Liver (tissue), 9 donors: Measurements from ENCODE around the gene UBE2L5. TPM values are rescaled to one million over a fixed set of nuclear protein-coding genes. Genes with fewer than 3 reads are reported as not detected.

Source experiments
- DNase-seq: peaks from one replicate; pipeline ENCODE4 v3.0.0-alpha.2; 2017; ENCODE audit warnings: low spot score
- H3K27ac ChIP-seq, 2 donors: one replicate each; pipeline ENCODE4 v1.7.0; 2013; ENCODE audit warnings: inconsistent platforms in 2 of 2, low read length in 2 of 2, control low read depth in 1 of 2, low read depth in 1 of 2, mild to moderate bottlenecking in 1 of 2
- H3K27me3 ChIP-seq, 4 donors: one replicate each; pipeline versions ENCODE4 v1.6.1 to v1.7.0; 2013; ENCODE audit warnings: low read length in 3 of 4, inconsistent platforms in 1 of 4, mild to moderate bottlenecking in 1 of 4, moderate library complexity in 1 of 4; ENCODE audit not compliant: control insufficient read depth in 4 of 4, insufficient read depth in 4 of 4
- H3K36me3 ChIP-seq, 4 donors: one replicate each; pipeline versions ENCODE4 v1.6.1 to v1.7.0; 2013; ENCODE audit warnings: low read length in 3 of 4, mild to moderate bottlenecking in 3 of 4, low read depth in 1 of 4, moderate library complexity in 1 of 4; ENCODE audit not compliant: control insufficient read depth in 4 of 4, insufficient read depth in 3 of 4
- H3K4me1 ChIP-seq, 4 donors: one replicate each; pipeline versions ENCODE4 v1.6.1 to v1.7.0; 2013; ENCODE audit warnings: low read length in 3 of 4, mild to moderate bottlenecking in 3 of 4, moderate library complexity in 1 of 4; ENCODE audit not compliant: control insufficient read depth in 4 of 4, insufficient read depth in 4 of 4
- H3K4me3 ChIP-seq, 3 donors: one replicate each; pipeline versions ENCODE4 v1.6.1 to v1.7.0; 2013; ENCODE audit warnings: low read length in 3 of 3, control low read depth in 1 of 3, low read depth in 1 of 3, mild to moderate bottlenecking in 1 of 3
- H3K9ac ChIP-seq, 2 donors: one replicate each; pipeline ENCODE4 v1.7.0; 2013; ENCODE audit warnings: low read length in 2 of 2, mild to moderate bottlenecking in 2 of 2, moderate library complexity in 2 of 2, control low read depth in 1 of 2, low read depth in 1 of 2
- H3K9me3 ChIP-seq, 4 donors: one replicate each; pipeline versions ENCODE4 v1.6.1 to v1.7.0; 2013; ENCODE audit warnings: low read length in 3 of 4; ENCODE audit not compliant: control insufficient read depth in 4 of 4
- EGR1 ChIP-seq, 2 donors: IDR thresholded peaks; 2 replicates each; pipeline ENCODE4 v1.6.1; 2016 to 2018; ENCODE audit warnings: antibody characterized with exemption in 2 of 2, low read depth in 2 of 2
- FOXA1 ChIP-seq: IDR thresholded peaks from 2 replicates; pipeline ENCODE4 v1.6.1; 2016; ENCODE audit warnings: antibody characterized with exemption
- FOXA2 ChIP-seq: IDR thresholded peaks from 2 replicates; pipeline ENCODE4 v1.6.1; 2016; ENCODE audit warnings: antibody characterized with exemption
- GABPA ChIP-seq, 2 donors: IDR thresholded peaks in 1 of 2; conservative IDR thresholded peaks in 1 of 2; 2 replicates each; pipeline ENCODE4 v1.6.1; 2016; ENCODE audit warnings: antibody characterized with exemption in 2 of 2, mild to moderate bottlenecking in 1 of 2, moderate library complexity in 1 of 2
- HNF4A ChIP-seq, 2 donors: conservative IDR thresholded peaks; 2 replicates each; pipeline ENCODE4 v1.6.1; 2016; ENCODE audit warnings: antibody characterized with exemption in 2 of 2, mild to moderate bottlenecking in 2 of 2
- HNF4G ChIP-seq: IDR thresholded peaks from 2 replicates; pipeline ENCODE4 v1.6.1; 2016; ENCODE audit warnings: antibody characterized with exemption
- JUND ChIP-seq, 2 donors: IDR thresholded peaks; 2 replicates each; pipeline ENCODE4 v1.6.1; 2016; ENCODE audit warnings: antibody characterized with exemption in 2 of 2
- MAX ChIP-seq: IDR thresholded peaks from 2 replicates; pipeline ENCODE4 v1.6.1; 2016; ENCODE audit warnings: antibody characterized with exemption
- NR2F2 ChIP-seq: IDR thresholded peaks from 2 replicates; pipeline ENCODE4 v1.6.1; 2016; ENCODE audit warnings: antibody characterized with exemption
- RAD21 ChIP-seq, 2 donors: IDR thresholded peaks; 2 replicates each; pipeline ENCODE4 v1.6.1; 2016; ENCODE audit warnings: antibody characterized with exemption in 2 of 2, mild to moderate bottlenecking in 2 of 2
- RXRA ChIP-seq, 2 donors: IDR thresholded peaks; 2 replicates each; pipeline ENCODE4 v1.6.1; 2017 to 2018; ENCODE audit warnings: antibody characterized with exemption in 2 of 2, mild to moderate bottlenecking in 1 of 2
- SP1 ChIP-seq: IDR thresholded peaks from 2 replicates; pipeline ENCODE4 v1.6.1; 2018; ENCODE audit warnings: antibody characterized with exemption, mild to moderate bottlenecking
- TAF1 ChIP-seq: conservative IDR thresholded peaks from 2 replicates; pipeline ENCODE4 v1.6.1; 2016; ENCODE audit warnings: antibody characterized with exemption, mild to moderate bottlenecking
- YY1 ChIP-seq: IDR thresholded peaks from 2 replicates; pipeline ENCODE4 v1.6.1; 2016; ENCODE audit warnings: antibody characterized with exemption, mild to moderate bottlenecking
- WGBS: extraction: QIAGEN DNeasy Blood & Tissue Kit; methylation state at CpG from one replicate; pipeline ENCODE4 v1.1.7; 2013; 5-methylcytosine and 5-hydroxymethylcytosine counted together
- polyA plus RNA-seq, 2 donors: library from polyadenylated mRNA; stranded (reverse) in 1 of 2; unstranded in 1 of 2; fragments of 200-250 nt in 1 of 2; fragments of >200 nt in 1 of 2; fragmentation: Nextera tagmentation in 1 of 2; extraction: Ambion mirVana in 1 of 2; gene quantifications; one replicate each; pipeline versions ENCODE4 v1.2.1 to v1.2.3, GENCODE V29; 2013 to 2015
- total RNA-seq, 2 donors: library from RNA; depleted of rRNA; stranded (reverse); fragments of >200 nt; gene quantifications; one replicate each; pipeline ENCODE4 v1.2.3, GENCODE V29; 2014
- TF ChIP-seq, protein P1 (sequence below): IDR thresholded peaks from 2 replicates; pipeline ENCODE4 v1.6.1; 2016; ENCODE audit warnings: antibody characterized with exemption
- TF ChIP-seq, protein P2 (sequence below): IDR thresholded peaks from 2 replicates; pipeline ENCODE4 v1.6.1; 2016; ENCODE audit warnings: antibody characterized with exemption, mild to moderate bottlenecking
- TF ChIP-seq, protein P3 (sequence below): fragments of 150-350 bp; IDR thresholded peaks from 2 replicates; pipeline ENCODE4 v1.5.1; 2017; ENCODE audit warnings: improper control_type of control experiment, low read depth, low read length; ENCODE audit not compliant: missing input control
- TF ChIP-seq, protein P4 (sequence below): IDR thresholded peaks from 2 replicates; pipeline ENCODE4 v1.6.1; 2016; ENCODE audit warnings: antibody characterized with exemption
- donor health status: healthy.
- donor health status: healthy.
- donor health status: healthy.
- donor health status: healthy.
- donor health status: healthy.

Gene UBE2L5
- total and polyA plus RNA-seq, 4 donors = 0.10 TPM; not detected in 3

- TF ChIP-seq, protein P1, sequence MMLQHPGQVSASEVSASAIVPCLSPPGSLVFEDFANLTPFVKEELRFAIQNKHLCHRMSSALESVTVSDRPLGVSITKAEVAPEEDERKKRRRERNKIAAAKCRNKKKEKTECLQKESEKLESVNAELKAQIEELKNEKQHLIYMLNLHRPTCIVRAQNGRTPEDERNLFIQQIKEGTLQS = no peak
- TF ChIP-seq NR2F2 (no peak), SP1 (no peak)
- TF ChIP-seq, protein P2, sequence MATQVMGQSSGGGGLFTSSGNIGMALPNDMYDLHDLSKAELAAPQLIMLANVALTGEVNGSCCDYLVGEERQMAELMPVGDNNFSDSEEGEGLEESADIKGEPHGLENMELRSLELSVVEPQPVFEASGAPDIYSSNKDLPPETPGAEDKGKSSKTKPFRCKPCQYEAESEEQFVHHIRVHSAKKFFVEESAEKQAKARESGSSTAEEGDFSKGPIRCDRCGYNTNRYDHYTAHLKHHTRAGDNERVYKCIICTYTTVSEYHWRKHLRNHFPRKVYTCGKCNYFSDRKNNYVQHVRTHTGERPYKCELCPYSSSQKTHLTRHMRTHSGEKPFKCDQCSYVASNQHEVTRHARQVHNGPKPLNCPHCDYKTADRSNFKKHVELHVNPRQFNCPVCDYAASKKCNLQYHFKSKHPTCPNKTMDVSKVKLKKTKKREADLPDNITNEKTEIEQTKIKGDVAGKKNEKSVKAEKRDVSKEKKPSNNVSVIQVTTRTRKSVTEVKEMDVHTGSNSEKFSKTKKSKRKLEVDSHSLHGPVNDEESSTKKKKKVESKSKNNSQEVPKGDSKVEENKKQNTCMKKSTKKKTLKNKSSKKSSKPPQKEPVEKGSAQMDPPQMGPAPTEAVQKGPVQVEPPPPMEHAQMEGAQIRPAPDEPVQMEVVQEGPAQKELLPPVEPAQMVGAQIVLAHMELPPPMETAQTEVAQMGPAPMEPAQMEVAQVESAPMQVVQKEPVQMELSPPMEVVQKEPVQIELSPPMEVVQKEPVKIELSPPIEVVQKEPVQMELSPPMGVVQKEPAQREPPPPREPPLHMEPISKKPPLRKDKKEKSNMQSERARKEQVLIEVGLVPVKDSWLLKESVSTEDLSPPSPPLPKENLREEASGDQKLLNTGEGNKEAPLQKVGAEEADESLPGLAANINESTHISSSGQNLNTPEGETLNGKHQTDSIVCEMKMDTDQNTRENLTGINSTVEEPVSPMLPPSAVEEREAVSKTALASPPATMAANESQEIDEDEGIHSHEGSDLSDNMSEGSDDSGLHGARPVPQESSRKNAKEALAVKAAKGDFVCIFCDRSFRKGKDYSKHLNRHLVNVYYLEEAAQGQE = no peak
- no peak overlapping the region for H3K4me3 ChIP-seq
- H3K4me1 ChIP-seq = peaks cover 3 to 17% (median 7%) of the 10 kb centered on the region in 4 donors
- H3K27me3 ChIP-seq = no peaks in the 10 kb centered on the region
- H3K27ac ChIP-seq = no peak overlapping the region
- 91% methylated on average over 13 of the region's 13 CpGs for WGBS
- H3K9me3 ChIP-seq = no peaks in the 10 kb centered on the region
- no peaks in the 10 kb centered on the region for H3K36me3 ChIP-seq
- H3K9ac ChIP-seq = no peak overlapping the region
- no peak for DNase-seq
Observed at GRCh38 chr13:30409886-30410704, 12.2 kb upstream of the UBE2L5 start.

DNA sequence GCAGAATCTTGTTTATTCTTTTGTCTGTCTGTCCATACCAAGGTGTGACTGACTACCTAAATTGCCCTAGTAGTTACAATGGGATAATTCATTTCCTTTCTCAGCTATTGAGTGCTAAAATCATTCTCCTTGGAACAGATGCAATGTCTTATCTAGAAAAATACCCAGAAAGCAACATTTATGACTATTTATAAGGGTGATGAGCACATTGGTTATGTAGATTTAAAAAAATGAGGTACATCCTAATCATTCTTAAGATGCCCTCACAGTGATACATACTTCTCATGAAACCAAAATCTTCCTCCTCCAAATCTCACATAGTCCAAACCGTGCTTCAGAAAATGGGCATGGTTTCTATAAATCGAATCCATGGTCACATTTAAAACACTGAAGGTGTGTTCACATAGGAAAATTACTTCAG, 11.6 kb upstream of the UBE2L5 start:
- Histone ChIP-seq H3K27ac (no peak overlapping the region), H3K4me1 (peaks cover 3 to 12% (median 5%) of the 10 kb centered on the region in 4 donors)
- 96% methylated on average over 2 of the region's 2 CpGs for WGBS

More for the DNA sequence above, 11.6 kb upstream of the UBE2L5 start:
- TF ChIP-seq JUND (IDR thresholded peaks at IDR 0.05) (no peak), FOXA1 (no peak), NR2F2 (no peak), HNF4A (conservative IDR thresholded peaks at IDR 0.05) (no peak), YY1 (no peak), EGR1 (IDR thresholded peaks at IDR 0.05; ENCODE audit: low read depth in 2 of 2) (no peak), FOXA2 (no peak), MAX (no peak), TAF1 (no peak), HNF4G (no peak), RAD21 (IDR thresholded peaks at IDR 0.05) (no peak), RXRA (IDR thresholded peaks at IDR 0.05) (no peak), GABPA (IDR thresholded peaks at IDR 0.05 in 1 of 2, conservative IDR thresholded peaks at IDR 0.05 in 1 of 2) (no peak), SP1 (no peak)
- TF ChIP-seq, protein P1 = no peak
- TF ChIP-seq, protein P3, sequence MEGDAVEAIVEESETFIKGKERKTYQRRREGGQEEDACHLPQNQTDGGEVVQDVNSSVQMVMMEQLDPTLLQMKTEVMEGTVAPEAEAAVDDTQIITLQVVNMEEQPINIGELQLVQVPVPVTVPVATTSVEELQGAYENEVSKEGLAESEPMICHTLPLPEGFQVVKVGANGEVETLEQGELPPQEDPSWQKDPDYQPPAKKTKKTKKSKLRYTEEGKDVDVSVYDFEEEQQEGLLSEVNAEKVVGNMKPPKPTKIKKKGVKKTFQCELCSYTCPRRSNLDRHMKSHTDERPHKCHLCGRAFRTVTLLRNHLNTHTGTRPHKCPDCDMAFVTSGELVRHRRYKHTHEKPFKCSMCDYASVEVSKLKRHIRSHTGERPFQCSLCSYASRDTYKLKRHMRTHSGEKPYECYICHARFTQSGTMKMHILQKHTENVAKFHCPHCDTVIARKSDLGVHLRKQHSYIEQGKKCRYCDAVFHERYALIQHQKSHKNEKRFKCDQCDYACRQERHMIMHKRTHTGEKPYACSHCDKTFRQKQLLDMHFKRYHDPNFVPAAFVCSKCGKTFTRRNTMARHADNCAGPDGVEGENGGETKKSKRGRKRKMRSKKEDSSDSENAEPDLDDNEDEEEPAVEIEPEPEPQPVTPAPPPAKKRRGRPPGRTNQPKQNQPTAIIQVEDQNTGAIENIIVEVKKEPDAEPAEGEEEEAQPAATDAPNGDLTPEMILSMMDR = no peak
- TF ChIP-seq, protein P2 = no peak
- TF ChIP-seq, protein P4, sequence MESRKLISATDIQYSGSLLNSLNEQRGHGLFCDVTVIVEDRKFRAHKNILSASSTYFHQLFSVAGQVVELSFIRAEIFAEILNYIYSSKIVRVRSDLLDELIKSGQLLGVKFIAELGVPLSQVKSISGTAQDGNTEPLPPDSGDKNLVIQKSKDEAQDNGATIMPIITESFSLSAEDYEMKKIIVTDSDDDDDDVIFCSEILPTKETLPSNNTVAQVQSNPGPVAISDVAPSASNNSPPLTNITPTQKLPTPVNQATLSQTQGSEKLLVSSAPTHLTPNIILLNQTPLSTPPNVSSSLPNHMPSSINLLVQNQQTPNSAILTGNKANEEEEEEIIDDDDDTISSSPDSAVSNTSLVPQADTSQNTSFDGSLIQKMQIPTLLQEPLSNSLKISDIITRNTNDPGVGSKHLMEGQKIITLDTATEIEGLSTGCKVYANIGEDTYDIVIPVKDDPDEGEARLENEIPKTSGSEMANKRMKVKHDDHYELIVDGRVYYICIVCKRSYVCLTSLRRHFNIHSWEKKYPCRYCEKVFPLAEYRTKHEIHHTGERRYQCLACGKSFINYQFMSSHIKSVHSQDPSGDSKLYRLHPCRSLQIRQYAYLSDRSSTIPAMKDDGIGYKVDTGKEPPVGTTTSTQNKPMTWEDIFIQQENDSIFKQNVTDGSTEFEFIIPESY = no peak
- no peaks in the 10 kb centered on the region for H3K36me3 ChIP-seq
- no peak overlapping the region for H3K9ac ChIP-seq
- H3K27me3 ChIP-seq = no peaks in the 10 kb centered on the region
- no peak overlapping the region for H3K4me3 ChIP-seq
- no peak for DNase-seq
- H3K9me3 ChIP-seq = no peaks in the 10 kb centered on the region
